Amniotic epithelial cell (primary cell): ENCODE results near the gene VASN.

Experiments used
- DNase-seq: peaks from one replicate; pipeline ENCODE4 v3.0.0-alpha.2; 2010; ENCODE audit warnings: low read depth

VASN gene

GRCh38 chr16:4403133-4403949 lies 31.7 kb downstream of the VASN start:
- DNase-seq: no peak

GRCh38 chr16:4404247-4404966 lies 32.8 kb downstream of the VASN start:
- DNase-seq: peak; percentile 51

- no peak for DNase-seq
These were observed 33.5 kb downstream of the VASN start for GRCh38 chr16:4404967-4405696.

- no peak for DNase-seq
These were observed 36.1 kb downstream of the VASN start for GRCh38 chr16:4407543-4408322.

- DNase-seq: no peak
These were observed 36.7 kb downstream of the VASN start for GRCh38 chr16:4408323-4408690.

- no peak for DNase-seq
These were observed 37.7 kb downstream of the VASN start for GRCh38 chr16:4409081-4409932.

- peak; percentile 96 for DNase-seq
These were observed 38.9 kb downstream of the VASN start for GRCh38 chr16:4410335-4411075.

GRCh38 chr16:4411684-4412083 lies 40.0 kb downstream of the VASN start:
- no peak for DNase-seq

GRCh38 chr16:4412159-4412558 lies 40.5 kb downstream of the VASN start:
- no peak for DNase-seq

- DNase-seq: no peak
These were observed 41.2 kb downstream of the VASN start for GRCh38 chr16:4412854-4413253.

GRCh38 chr16:4414187-4414917 lies 42.7 kb downstream of the VASN start:
- DNase-seq: no peak

GRCh38 chr16:4415538-4416199 lies 44.0 kb downstream of the VASN start:
- no peak for DNase-seq

- peak; percentile 82 for DNase-seq
These were observed 44.8 kb downstream of the VASN start, which contains the start of gene CORO7 for GRCh38 chr16:4416200-4417032. TSS of gene CORO7 (minus strand) at chr16:4416596. CDS start at chr16:4416518, 78 bp downstream.

- DNase-seq: no peak
These were observed 47.8 kb downstream of the VASN start for GRCh38 chr16:4419402-4419959.

- peak; percentile 60 for DNase-seq
These were observed 49.0 kb downstream of the VASN start for GRCh38 chr16:4420505-4421105.

- DNase-seq: peak; percentile 95
These were observed 53.9 kb downstream of the VASN start, which contains the start of gene DNAJA3 for GRCh38 chr16:4425378-4426020. TSS of gene DNAJA3 (plus strand) at chr16:4425868. CDS start at chr16:4425882, 14 bp downstream.
